Glutamatergic neuron (in vitro differentiated cells): Measurements from ENCODE around the gene ALG1. TPM values are rescaled to one million over a fixed set of nuclear protein-coding genes. Genes with fewer than 3 reads are reported as not detected.
"Not testable (repeated sequence)": the region's sequence is repeated elsewhere in the genome, so short reads cannot be mapped to it uniquely, and the experiment has no call there.

ENCODE experiments used
- DNase-seq: peaks from one replicate; pipeline ENCODE4 v3.0.0; 2022
- H3K27ac Mint-ChIP-seq: one replicate; pipeline ENCODE4 v1.8.0; 2020; ENCODE audit warnings: mild to moderate bottlenecking, mixed read lengths, inconsistent platforms; ENCODE audit not compliant: unreplicated experiment
- H3K27me3 Mint-ChIP-seq: one replicate; pipeline ENCODE4 v1.8.0; 2020; ENCODE audit warnings: mild to moderate bottlenecking, moderate library complexity, mixed read lengths, inconsistent platforms; ENCODE audit not compliant: unreplicated experiment
- H3K36me3 Mint-ChIP-seq: one replicate; pipeline ENCODE4 v1.8.0; 2020; ENCODE audit warnings: mild to moderate bottlenecking, mixed read lengths, inconsistent platforms; ENCODE audit not compliant: unreplicated experiment
- H3K4me1 Mint-ChIP-seq: one replicate; pipeline ENCODE4 v1.8.0; 2020; ENCODE audit warnings: mild to moderate bottlenecking, low read depth, mixed read lengths, inconsistent platforms; ENCODE audit not compliant: unreplicated experiment
- H3K4me3 Mint-ChIP-seq: one replicate; pipeline ENCODE4 v1.8.0; 2020; ENCODE audit warnings: mild to moderate bottlenecking, mixed read lengths, inconsistent platforms; ENCODE audit not compliant: unreplicated experiment
- H3K9me3 Mint-ChIP-seq: one replicate; pipeline ENCODE4 v1.8.0; 2020; ENCODE audit warnings: mild to moderate bottlenecking, moderate library complexity, mixed read lengths, inconsistent platforms; ENCODE audit not compliant: unreplicated experiment
- total RNA-seq: library from RNA; stranded (reverse); fragmentation: NEBNext Ultra II Directional; extraction: Animal tissue kit (Norgen Biotek cat#: 25700); gene quantifications from one replicate; pipeline ENCODE4 v1.2.1, GENCODE V29; 2021; ENCODE audit not compliant: unreplicated experiment
- TF ChIP-seq, protein P1 (sequence below): fragments of 200-600 bp; sonication (generic); IDR thresholded peaks from one replicate; pipeline ENCODE4 v1.5.0; 2021; ENCODE audit not compliant: partially characterized antibody, unreplicated experiment

The ALG1 gene
- total RNA-seq, 1 donor from 2014 or later, result 18.8 TPM

DNA sequence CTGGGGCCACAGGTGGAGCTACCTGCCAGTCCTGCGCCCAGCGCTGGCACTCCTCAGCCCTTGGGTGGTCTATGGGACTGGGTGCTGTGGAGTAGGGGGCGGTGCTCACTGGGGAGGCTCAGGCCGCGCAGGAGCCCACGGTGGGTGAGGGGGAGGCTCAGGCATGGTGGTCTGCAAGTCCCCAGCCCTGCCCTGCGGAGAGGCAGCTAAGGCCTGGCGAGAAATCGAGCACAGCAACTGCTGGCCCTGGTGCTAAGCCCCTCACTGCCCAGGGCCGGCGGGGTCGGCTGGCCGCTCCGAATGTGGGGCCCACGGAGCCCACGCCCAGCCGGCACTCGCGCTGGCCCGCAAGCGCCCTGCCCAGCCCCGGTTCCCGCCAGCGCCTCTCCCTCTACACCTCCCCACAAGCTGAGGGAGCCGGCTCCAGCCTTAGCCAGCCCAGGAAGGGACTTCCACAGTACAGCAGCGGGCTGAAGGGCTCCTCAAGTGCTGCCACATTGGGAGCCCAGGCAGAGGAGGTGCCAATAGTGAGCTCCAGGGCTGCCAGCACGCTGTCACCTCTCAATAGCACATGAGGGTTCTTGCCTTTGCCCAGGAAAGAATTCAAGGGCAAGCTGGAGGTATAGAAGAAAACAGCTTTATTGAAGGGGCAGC is 37.0 kb downstream of the ALG1 start:
- Mint-ChIP-seq H3K9me3 (no peaks in the 10 kb centered on the region), H3K27me3 (peaks cover 5% of the 10 kb centered on the region), H3K36me3 (no peaks in the 10 kb centered on the region), H3K4me1 (no peaks in the 10 kb centered on the region), H3K27ac (no peak overlapping the region), H3K4me3 (no peak overlapping the region)
- TF ChIP-seq, protein P1, sequence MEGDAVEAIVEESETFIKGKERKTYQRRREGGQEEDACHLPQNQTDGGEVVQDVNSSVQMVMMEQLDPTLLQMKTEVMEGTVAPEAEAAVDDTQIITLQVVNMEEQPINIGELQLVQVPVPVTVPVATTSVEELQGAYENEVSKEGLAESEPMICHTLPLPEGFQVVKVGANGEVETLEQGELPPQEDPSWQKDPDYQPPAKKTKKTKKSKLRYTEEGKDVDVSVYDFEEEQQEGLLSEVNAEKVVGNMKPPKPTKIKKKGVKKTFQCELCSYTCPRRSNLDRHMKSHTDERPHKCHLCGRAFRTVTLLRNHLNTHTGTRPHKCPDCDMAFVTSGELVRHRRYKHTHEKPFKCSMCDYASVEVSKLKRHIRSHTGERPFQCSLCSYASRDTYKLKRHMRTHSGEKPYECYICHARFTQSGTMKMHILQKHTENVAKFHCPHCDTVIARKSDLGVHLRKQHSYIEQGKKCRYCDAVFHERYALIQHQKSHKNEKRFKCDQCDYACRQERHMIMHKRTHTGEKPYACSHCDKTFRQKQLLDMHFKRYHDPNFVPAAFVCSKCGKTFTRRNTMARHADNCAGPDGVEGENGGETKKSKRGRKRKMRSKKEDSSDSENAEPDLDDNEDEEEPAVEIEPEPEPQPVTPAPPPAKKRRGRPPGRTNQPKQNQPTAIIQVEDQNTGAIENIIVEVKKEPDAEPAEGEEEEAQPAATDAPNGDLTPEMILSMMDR, result no peak
- DNase-seq, result no peak

DNA sequence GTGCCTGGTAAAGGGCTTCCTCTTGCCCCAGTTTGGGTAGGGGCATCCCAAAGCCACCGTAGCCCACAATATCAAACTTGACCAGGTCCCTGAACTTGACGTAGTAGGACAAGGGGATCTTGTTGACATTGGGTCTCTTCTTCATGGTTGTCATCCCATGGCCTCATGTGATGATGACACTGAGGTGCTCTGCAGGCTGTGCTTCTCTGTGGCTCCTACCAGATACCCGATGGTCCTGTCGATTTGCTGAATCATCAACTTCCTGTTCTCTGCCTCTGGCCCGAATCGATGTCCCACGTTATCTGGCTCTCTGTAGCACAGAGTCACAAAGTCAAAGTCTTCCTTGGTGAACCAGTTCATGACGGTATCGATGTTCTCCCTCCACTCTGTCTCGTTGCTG is 39.3 kb downstream of the ALG1 start:
- not testable (repeated sequence) for H3K4me1 Mint-ChIP-seq, H3K27ac Mint-ChIP-seq, H3K9me3 Mint-ChIP-seq, H3K36me3 Mint-ChIP-seq, DNase-seq, H3K4me3 Mint-ChIP-seq, H3K27me3 Mint-ChIP-seq

DNA sequence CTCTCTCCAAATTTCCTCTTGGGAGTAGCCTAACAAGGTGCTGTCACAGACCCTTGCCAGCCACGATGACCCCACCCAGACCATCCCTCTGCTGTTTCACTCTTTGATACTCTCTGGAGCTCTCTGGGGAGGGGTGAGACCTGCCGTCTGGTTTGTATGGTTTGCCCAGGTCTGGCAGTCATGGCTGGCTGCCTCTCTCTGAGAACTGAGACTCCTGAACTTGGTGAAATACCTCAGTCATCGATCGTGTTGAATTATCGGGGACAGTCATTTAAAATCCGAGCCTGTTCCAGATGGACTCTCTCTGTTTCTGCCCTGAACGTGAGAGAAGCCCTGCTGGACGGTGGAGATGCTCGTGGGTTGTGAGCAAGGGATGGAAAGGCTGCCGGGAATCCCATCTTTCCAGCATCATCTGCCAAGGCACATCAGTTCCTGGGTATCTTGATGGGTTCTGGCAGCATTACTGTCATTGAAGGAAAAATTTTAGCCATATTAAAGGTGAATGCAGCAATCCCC is 45.2 kb downstream of the ALG1 start:
- not testable (repeated sequence) for DNase-seq, H3K4me3 Mint-ChIP-seq, H3K27me3 Mint-ChIP-seq, H3K27ac Mint-ChIP-seq, H3K36me3 Mint-ChIP-seq, H3K4me1 Mint-ChIP-seq, H3K9me3 Mint-ChIP-seq

DNA sequence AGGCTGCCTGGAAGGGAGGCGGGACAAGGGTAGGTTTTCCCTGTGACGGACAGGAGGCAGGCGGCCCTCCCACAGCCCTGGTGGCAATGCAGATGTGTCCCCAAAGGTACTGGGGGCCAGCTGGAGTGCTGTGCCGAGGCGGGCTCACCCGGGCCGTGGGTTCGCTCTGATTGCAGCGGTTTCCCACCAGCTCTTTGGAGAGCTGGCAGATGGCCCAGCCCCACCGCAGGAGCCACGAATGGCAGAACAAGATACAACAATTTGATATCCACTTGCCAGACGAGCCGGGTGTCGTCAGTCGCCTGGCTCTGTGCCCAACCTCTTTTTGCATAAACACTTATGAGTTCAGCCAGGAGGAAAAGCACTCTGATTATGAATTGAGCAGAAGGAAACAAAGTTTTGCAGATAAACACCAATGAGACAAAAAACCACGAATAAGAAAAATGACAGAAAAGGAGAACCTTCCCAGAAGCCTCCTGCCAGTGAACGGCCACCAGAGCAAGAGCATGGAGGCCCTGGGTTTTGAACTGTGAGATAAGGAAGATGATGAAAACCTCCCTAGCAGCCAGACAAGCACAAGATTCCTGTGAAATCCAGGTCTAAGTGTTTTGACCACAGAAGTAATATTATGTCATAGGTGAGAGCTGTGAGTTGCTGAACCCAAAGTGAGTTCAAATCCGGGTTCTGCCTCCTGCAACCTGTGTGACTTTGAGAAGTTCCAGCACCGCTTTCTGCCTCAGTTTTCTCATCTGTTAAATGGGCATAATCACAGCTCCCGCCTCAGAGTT is 45.9 kb downstream of the ALG1 start:
- H3K27me3 Mint-ChIP-seq, DNase-seq, H3K9me3 Mint-ChIP-seq, H3K4me3 Mint-ChIP-seq, H3K36me3 Mint-ChIP-seq, H3K4me1 Mint-ChIP-seq, H3K27ac Mint-ChIP-seq: not testable (repeated sequence)

DNA sequence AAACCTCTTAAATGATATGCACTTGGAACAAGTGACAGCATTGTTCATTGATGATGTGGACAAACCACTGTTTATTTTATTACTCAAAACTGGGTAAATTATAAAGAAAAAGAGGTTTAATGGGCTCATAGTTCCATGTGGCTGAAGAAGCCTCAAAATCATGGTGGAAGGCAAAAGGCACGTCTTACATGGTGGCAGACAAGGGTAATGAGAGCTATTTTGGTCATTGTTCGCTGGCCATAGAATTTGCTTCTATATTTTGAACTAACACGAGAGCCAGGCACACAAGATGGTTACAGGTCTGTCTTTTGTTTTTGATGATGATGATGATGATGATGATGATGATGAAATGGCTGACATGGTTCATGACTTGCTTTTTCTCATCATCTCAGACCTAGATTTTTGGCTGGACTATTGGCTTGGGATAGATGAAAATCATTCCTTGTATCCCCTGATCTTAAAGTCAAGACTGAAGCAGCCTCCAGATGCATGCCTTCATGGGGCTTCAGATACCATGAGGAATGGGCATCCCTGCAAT is 59.9 kb downstream of the ALG1 start:
- H3K27ac Mint-ChIP-seq, H3K4me1 Mint-ChIP-seq, H3K4me3 Mint-ChIP-seq, H3K27me3 Mint-ChIP-seq, DNase-seq, H3K9me3 Mint-ChIP-seq, H3K36me3 Mint-ChIP-seq: not testable (repeated sequence)

DNA sequence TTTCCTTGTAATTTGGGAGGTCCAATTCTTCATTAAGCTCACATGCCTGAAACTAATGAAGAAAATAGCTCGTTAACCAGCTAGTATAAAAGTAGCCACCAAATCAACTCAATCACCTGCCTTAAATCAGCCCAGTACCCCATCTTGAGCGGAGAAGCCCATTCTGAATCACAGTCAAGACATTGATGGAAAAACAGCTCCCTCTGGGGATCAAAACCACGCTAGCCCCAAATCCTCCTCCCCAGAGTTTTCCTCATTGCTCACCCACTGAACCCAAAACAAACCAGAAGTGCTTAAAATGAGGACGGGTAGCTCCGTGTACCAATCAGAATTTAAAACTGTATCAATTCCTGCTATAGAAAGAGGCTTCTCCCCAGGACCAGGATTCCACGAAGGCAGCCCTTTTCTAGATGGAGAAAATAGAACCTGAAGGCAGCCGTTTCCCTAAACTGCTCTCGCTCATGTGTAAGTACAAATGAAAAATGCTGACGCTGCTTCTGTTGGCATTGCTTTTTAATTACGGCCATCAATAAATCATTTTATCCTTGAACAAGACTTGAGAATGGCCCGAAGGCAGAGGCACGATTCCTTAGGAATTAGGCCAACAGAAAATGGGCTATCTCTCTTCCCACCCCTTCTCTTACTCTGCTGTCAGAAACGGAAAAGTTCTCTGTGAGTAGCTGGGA is 61.4 kb downstream of the ALG1 start:
- not testable (repeated sequence) for H3K27me3 Mint-ChIP-seq, H3K4me3 Mint-ChIP-seq, H3K36me3 Mint-ChIP-seq, H3K9me3 Mint-ChIP-seq, H3K4me1 Mint-ChIP-seq, DNase-seq, H3K27ac Mint-ChIP-seq

DNA sequence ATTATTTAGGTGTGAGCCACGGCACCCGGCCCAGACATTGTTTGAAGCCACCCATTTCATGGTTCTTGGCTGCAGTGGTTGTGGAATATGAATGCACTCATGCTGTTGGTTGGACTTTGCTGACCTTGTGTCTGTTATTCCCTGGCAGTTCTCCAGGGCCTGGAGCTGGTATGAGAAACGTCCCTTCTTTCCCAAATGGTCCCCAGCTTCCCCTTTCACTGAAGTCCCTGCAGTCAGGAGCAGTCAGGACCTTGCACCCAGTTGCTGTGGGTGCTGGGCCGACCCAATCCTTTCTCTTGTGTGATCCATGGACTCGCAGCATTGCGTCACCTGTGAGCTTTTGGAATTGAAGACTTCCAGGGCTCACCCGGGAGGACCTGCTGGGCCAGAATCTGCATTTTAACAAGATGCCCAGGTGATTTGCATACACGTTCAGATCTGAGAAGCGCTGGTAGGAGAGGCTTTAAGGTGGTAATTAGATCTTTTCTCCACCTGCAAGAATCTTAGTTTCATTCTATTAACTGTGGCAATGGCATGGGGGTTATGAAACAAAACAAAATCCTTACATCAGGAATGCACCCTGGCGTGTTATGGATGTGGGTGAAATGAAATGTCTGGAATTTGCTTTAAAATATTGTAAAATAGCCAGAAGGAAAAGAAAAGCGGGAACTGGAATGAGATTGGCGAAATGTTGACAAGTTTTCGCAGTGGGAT is 63.3 kb downstream of the ALG1 start:
- H3K4me3 Mint-ChIP-seq, H3K27ac Mint-ChIP-seq, DNase-seq, H3K27me3 Mint-ChIP-seq, H3K4me1 Mint-ChIP-seq, H3K9me3 Mint-ChIP-seq, H3K36me3 Mint-ChIP-seq: not testable (repeated sequence)

Other genes with a start within 250 kb of the ALG1 start
- 133 TPM for gene GLYR1, start 224.6 kb upstream of the ALG1 start, total RNA-seq
- gene UBN1, start 224.4 kb upstream of the ALG1 start, total RNA-seq, result 34.3 TPM
- gene PPL, start 134.7 kb upstream of the ALG1 start, total RNA-seq, result 4.7 TPM
- gene SEC14L5, start 113.5 kb upstream of the ALG1 start, total RNA-seq, result 3.1 TPM
- gene NAGPA, start 37.9 kb upstream of the ALG1 start, total RNA-seq, result 9.7 TPM
- gene C16orf89, start 5.9 kb upstream of the ALG1 start, total RNA-seq, result not detected
- 12.9 TPM for gene EEF2KMT, start 26.0 kb downstream of the ALG1 start, total RNA-seq